Left cardiac atrium (tissue), 4 donors: ENCODE results near the gene PAX2. TPM values are rescaled to one million over a fixed set of nuclear protein-coding genes. Genes with fewer than 3 reads are reported as not detected.
A peak's percentile ranks its signal among the peaks of the same experiment; 100 is the strongest.

ENCODE experiments used
- ATAC-seq, 2 donors: fragments of 200-7000 bp; cut with Tn5 transposase; one replicate each; pipeline ENCODE4 v1.9.1; 2020; ENCODE audit warnings: mild to moderate bottlenecking in 2 of 2, moderate library complexity in 2 of 2
- DNase-seq: peaks from one replicate; pipeline ENCODE4 v3.0.0-alpha.2; 2020
- intact Hi-C, 2 donors: fragments of 100-400 bp; cut with DNase I; formaldehyde crosslinking; loops; one replicate each; pipeline versions ENCODE4 v1.14.1 to v1.15.1; 2022 to 2023
- total RNA-seq, 2 donors: library from RNA; stranded (reverse); fragmentation: NEBNext Ultra II Directional; extraction: Animal tissue kit (Norgen Biotek cat#: 25700); gene quantifications; one replicate each; pipeline ENCODE4 v1.2.1, GENCODE V29; 2021
- donor health status: DM: no; HTN: yes; CAD: no.
- donor health status: DM: no; HTN: yes; CAD: no; lungs with severe emphysema.
- donor health status: DM: yes; HTN: yes; CAD: no.
- donor health status: Dilated cardiomyopathy.

The PAX2 gene
- total RNA-seq, 2 donors from 2014 or later: not detected

GRCh38 chr10:100736809-100737354, 8.5 kb upstream of the PAX2 start:
- no peak for DNase-seq
- intact Hi-C loops: no loop called here
- no peak for ATAC-seq

DNA sequence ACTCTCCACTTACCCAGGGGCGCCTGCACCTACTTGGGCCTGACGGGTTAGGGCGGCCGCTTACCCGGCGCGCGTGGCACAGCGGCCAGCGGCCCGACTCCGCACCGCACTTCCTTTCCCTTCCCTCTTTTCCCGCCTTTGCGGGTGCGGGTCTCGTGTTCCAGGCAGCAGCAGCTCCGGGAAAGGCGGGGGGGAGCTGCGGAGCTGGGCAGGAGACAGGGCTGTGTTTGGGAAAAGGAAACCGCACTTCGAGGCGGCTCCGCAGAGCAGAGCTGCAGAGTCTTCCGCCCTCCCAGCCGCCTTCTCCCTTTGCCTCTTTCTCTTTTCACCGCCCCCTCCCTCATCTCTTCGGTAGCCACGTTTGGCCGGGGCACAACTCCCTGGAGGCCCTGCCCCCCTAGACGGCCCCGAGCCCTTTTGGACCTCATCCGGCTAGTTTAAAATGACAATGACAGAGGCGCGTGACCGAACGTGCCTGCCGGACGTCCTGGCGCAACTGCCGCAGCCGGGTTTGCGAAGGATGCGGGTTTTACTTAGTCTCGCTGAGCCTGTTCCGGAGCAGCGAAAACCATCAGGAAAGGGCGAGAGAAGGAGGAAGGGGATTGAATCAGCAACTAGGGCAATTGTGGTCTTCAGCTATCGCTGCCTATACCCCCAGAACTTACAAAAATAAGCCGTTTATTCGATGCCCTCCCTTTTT, 7.9 kb upstream of the PAX2 start:
- intact Hi-C loops: no loop called here
- no peak for DNase-seq
- ATAC-seq: no peak

GRCh38 chr10:100738055-100738827, 7.1 kb upstream of the PAX2 start:
- DNase-seq: no peak
- ATAC-seq: no peak
- intact Hi-C loops: no loop called here

GRCh38 chr10:100739517-100740368, 5.6 kb upstream of the PAX2 start:
- DNase-seq (no peak), ATAC-seq (no peak)
- intact Hi-C loops: no loop called here

- intact Hi-C loops: no loop called here
- ATAC-seq (no peak), DNase-seq (no peak)
Observed at GRCh38 chr10:100740476-100741377, 4.7 kb upstream of the PAX2 start.

GRCh38 chr10:100741378-100742075, 3.9 kb upstream of the PAX2 start:
- intact Hi-C loops: no loop called here
- DNase-seq (no peak), ATAC-seq (no peak)

DNA sequence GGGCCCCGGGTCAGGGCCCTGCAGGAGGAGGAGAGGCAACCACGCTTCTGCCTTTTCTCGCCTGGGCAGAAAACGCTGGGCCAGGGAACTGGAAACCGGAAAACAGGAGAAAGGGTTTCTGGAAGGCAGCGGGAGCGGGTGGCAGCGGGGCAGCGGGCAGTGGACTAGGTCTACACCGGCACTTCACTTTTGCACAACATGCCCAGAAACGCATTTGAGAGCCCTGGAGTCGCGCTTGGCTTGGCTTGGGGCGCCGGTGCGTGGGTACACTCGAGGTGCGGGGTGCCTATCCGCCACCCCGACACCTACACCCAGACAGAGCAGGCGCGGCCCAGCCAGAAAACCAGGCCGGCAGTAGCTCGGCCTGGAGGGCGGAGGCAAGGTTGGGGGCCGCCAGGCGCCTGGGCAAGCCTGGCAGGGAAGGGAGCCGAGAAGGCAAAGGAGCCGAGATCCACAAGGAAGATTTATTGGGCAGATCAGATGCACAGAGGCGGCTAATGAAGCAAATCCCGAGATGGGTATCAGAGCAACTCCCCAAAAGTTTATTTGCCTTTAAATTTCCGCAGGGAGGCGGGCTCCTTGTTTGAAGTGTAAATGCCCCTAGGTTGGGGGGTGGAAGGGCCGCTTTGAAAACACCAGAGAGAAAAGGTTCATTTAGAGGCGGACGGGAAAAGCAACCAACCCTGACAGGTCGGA, 3.2 kb upstream of the PAX2 start:
- no peak for DNase-seq
- intact Hi-C loops: no loop called here
- ATAC-seq: no peak

GRCh38 chr10:100742936-100743335, 2.4 kb upstream of the PAX2 start:
- DNase-seq (no peak), ATAC-seq (no peak)
- intact Hi-C loops: no loop called here

- intact Hi-C loops: no loop called here
- ATAC-seq (peak; percentile 60 to 67), DNase-seq (peak; percentile 43)
Observed at GRCh38 chr10:100743626-100744135, 1.7 kb upstream of the PAX2 start.

DNA sequence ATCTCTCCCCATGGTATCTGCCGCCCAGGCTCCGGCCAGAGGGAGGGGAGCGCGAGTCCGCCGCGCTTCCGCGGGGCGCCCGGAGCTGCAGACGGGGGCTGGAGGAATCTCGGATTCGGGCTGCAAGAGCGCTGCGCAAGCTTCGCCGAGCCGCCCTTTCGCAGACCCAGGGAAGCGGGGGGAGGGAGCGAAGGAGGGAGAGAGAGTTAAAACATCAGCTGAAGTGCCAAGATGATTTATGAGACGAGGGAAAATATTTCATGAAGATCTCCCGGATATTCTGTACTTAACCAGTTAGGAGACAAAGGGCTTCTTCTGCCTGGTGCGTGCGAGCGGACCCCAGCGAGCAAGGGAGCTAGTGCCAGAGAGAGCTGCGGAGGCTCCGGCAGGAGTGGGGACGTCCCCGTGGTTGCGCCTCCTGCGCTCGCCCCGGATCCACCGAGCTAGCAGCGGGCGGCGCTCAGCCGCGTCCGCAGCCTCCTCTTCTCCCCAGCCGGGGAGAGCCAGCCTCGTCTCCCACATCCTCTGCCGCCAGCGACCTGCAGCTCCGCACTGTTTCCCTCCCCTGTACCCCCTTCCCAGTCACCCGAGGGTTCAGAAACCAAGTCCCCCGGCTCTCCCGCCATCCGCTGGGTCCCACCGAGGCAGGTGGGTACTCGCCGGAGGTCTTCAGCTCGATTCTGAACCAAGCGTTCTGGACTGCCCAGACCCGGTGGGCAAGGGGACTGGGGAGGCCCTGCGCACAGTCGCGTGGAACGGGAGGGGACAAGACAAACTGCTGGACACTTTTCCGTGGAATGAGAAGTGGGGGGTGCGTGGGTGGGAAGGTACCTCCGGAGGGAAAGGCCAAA, 1.0 kb upstream of the PAX2 start:
- no peak for DNase-seq
- peak in 1 of 2 donors; percentile 19 for ATAC-seq
- intact Hi-C loops: no loop called here

- intact Hi-C loops: no loop called here
- DNase-seq (no peak), ATAC-seq (no peak)
Observed at GRCh38 chr10:100745882-100746783, 751 bp downstream of the PAX2 start.

GRCh38 chr10:100746784-100747455, 1.5 kb downstream of the PAX2 start:
- ATAC-seq (no peak), DNase-seq (no peak)
- intact Hi-C loops: no loop called here

DNA sequence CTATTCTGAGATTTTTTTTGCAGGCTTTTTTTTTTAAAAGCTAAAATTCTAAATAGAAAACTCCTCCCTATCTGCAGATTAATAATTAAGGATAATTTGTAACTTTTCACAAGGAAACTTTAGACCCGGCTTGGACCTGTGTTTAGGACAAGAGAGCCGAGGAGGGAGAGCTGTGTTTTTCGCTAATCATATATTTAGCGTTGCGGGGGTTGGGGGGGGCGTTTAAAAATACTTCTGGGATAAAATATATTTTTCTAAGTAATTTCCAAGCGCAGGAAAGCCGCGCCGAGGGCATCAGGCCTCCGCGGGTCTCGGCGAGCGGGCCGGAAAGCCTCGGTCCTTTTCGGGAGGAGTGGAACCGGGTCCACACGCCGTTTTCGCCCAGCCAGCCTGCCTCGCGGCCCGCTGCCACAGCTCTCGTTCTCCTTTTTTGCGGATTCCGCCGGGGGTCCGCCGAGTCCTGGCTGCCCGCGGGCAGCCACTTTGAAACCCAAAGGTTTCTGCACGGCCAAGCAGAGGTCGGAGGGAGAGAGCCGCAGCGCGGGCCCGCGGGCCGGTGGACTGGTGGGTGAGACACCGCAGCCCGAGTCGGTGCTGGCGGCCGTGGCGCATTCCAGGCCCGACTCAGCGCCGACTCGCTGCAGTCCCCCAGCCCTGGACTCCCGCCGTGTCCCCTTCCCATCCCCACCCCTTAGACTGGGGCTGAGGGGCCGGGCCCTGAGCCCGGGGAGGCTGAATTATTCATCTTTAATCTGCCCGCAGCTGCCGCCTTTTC, 2.3 kb downstream of the PAX2 start:
- ATAC-seq: peak in 1 of 2 donors; percentile 21
- intact Hi-C loops: no loop called here

More for the DNA sequence above, 2.3 kb downstream of the PAX2 start:
- no peak for DNase-seq
